GM21423 (cell line): ENCODE results near the gene RAD23B.
"Not testable (repeated sequence)": the region's sequence is repeated elsewhere in the genome, so short reads cannot be mapped to it uniquely, and the experiment has no call there.

ENCODE experiments used
- ATAC-seq: cut with Tn5 transposase; IDR thresholded peaks from one replicate; pipeline ENCODE4 v1.9.1; 2021; ENCODE audit warnings: mild to moderate bottlenecking, moderate library complexity; ENCODE audit not compliant: unreplicated experiment

Gene RAD23B

DNA sequence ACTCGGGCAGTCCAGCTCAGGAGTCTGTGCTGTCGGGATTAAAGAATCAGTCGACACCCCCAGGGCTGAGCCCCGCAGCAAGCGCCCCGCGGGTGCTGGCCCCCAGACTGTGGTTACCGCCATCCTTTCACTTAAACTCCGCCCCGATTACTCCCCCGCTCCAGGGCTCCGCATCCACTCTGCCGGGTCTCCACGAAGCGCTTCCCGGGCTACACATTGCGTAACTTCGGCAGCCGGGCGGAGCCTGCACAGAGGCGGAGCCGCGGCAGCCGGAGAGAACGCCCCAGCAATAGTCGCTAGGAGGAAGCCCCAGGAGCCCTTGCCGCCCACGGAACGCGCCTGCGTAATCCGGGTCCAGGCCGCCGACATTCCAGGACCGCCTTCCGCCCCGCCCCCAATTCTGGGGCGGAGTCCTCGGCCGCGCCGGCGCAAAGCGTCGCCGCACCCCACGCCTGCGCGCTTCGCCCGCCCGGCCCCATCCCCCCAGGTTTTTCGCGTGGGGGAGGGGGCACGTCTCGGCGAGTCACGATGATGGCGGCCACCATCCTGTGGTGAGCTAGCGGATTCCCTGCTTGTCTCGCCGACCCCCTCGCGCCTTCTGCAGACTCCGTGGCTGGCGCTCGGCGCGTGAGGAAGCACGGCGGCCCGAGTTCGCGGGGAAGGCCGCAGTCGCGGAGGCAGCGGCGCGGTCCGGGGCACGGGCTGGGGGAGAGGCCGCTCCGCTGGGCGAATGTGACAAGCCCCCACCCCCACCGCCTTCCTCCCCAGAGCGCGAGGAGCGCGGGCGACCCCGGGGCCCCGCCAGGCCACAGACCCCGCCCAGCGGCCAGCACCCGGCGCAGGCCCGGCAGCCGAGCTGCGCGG, at the start of gene RAD23B:
Gene RAD23B (plus strand): TSS at position 521 of the 864 bp plus-strand sequence. CDS start 351 bp downstream, outside the sequence.
- ATAC-seq, result peak; percentile 82

DNA sequence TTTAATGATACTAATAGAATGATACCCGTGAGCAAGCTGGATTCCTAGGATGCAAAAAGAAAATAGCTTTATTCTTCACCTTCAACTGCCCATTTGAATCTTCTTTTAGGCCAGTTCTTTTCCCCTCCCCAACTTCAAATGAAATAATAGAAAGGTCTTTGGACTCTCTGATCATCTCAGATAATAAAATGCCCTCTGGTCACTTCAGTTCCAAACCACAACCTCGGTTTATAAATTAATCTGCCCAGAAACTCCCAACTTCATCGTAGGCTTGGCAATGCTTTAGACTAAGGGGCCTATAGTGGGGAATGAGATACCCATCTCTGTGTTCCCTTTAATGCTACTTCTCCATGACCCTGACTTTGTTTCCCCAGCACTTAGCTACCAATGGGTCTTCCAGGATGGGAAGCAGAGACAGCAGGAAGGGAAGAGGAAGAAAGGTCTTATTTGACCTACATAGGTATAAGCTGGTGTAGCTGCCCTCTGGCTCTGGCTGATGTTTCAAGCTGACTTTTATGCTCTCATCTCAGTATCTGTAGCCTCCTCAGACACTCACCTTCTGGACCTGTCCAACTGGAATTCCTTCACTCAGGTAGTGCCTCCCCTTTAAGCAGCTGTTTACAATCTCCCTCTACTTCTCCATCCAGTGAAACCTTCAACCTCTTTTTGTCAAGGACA, 47.2 kb upstream of the RAD23B start:
- no peak for ATAC-seq

DNA sequence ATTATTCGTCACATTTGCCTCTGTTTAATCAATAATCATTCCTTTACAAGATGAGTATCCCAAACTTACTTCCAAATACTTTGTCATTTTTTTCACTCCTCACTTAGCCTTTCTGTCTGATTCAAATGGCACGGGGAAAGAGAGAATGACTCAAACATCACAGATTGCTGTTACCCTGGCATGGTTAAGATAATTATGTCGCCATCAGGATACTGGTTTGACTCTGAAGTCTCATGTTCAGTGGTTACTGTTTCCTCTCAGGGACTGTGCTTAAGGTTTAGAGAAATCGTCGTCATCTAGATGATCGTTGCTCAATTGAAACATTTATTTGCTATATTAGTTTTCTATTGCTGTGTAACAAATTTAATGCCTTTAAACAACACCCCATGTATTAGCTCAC, 45.2 kb upstream of the RAD23B start:
- ATAC-seq, result no peak

DNA sequence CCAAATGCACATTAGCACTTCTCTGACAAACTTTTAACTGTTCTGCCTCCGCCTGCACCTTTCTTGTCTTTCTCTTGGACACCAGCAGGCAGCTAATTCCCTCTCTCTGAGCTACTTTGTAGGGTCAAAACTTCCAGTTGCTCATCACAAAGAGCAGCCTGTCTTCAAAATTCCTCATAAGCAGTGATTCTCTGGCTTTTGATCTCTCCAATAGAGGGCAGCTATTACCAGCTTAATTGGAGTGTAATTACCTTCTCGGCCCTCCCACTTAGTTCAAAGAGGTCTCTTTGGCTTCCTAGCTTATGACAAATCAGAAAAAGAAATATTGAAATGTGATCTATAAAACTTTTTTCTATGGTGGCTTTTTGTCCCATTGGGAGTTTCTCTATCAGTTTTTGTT, 43.6 kb upstream of the RAD23B start:
- no peak for ATAC-seq

DNA sequence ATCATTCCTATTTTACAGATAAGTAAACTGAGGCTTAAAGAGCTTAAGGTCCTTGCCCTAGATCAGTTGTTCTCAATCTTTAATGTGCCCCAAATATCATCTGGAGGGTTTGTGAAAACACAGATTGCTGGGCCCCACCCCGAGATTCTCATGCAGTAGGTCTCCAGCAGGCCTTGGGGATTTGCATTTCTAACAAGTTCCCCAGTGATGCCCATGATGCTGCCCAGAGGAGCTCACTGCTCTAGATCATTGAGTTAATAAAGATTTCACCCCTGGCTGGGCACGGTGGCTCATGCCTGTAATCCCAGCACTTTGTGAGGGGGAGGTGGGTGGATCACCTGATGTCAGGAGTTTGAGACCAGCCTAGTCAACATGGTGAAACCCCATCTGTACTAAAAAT, 42.8 kb upstream of the RAD23B start:
- ATAC-seq, result no peak

DNA sequence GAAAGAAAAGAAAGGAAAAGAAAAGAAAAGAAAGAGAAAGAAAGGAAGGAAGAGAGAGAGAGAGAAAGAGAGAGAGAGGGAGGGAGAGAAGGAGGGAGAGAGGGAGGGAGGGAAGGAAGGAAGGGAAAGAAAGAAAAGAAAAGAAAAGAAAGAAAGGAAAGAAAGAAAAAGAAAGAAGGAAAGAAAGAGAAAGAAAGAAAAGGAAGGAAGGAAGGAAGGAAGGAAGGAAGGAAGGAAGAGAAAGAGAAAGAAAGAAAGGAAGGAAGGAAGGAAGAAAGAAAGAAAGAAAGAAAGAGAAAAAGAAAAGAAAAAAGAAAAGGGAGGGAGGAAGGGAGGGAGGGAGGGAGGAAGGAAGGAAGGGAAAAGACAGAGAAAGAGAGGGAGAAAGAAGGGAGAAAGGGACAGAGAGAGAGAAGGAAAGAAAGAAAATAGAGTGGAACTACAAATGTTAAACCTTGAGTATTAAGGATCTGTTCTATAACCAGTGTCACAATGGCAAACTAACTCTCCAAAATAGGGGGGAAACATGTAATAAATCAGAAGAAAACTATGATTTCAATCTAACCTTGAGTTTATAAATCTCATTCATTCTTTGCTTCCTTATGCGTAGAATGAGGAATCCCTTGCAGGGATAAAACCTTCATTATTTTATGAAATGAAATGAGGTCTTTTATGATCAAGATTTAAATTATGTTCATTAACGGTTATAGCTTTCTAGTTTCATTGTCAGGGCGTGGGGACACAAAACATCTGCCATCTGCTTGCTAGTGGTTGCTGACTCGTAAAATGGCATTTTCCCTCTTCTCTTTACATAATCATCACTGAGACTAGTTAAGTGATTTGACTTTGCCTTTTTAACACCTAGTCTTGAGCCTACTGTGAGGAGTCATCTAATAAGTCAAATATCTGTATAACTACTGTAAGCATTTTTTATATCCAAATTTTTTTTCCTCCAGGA, 40.7 kb upstream of the RAD23B start:
- ATAC-seq, result no peak

DNA sequence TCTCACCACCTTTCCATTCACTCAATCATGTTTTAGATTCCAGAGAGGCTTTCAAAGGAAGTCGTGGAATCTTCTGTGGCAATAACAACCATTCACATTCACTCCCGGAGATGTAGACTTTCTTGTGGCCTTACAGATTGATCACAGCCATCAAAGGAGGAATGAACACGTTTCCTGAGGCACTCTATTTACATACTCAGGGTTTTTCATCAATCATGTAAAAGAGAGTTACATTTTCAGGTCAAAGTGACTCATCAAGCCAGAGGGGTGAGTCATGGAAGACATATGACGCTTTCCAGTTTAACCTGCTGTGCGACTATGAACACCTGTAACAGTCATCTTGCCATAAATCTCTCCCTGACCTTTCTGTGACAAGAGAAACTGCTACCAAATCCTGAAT, 39.3 kb upstream of the RAD23B start:
- ATAC-seq, result peak; percentile 77

DNA sequence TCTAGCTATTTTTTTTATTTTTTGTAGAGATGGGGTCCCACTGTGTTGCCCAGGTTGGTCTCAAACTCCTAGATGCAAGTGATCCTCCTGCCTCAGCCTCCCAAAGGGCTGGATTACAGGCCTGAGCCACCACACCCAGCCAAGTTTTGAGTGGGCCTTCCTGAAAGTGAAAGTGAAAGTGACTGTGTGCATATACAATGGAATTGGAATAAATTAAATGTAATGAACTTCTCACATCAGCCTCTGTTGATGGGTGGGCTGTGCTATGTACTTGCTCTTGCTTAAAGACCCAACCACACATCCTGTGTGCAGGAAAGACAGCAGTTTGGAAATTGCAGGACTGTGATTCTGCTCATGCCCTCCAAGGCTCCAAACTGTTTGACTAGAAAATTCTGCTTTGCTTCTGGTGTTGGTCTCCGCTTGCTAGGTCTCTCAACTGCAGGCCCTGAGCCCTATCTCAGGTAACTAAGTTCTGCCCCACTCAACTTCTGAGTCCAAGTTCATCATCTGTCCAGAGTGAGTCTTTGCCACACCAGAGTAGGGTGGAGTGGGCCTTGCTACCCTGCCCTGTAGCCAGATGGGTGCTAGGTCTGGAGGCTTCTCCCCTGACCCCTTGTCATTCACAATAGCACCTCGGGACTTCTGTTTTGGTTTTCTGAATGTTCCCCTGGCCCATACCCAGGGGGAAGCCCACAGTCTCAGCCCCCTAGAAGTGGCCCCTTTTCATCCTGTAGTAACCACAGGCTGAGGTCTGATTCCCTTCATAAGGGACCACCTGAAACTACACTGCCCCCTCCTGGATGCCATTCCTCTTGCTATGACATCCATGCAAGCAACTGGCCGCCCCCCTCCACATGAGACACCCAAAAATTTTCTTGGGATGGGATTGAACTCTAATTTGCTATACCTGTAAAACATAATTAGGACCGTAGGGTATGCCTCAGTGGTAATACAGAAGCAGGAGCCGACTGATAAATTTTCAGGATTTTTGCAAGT, 36.5 kb upstream of the RAD23B start:
- no peak for ATAC-seq

DNA sequence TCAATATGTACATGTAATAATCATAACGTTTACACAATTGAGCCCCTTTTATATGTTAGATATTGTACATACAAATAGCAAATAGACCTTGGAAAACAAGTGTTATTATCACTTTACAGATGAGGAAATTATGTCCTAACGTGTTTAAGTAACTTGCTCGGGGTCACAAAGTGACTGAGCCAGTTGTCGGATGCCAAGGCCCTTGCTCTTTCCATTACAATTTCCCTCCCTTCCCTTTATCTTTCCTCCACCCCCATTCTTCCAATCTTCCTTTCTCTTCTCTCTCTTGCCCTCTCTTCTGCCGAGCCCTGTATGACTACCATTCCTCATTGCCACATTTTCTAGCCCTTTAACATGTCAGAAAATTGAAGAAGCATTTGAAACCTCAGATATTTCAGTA, 34.4 kb upstream of the RAD23B start:
- ATAC-seq, result no peak

DNA sequence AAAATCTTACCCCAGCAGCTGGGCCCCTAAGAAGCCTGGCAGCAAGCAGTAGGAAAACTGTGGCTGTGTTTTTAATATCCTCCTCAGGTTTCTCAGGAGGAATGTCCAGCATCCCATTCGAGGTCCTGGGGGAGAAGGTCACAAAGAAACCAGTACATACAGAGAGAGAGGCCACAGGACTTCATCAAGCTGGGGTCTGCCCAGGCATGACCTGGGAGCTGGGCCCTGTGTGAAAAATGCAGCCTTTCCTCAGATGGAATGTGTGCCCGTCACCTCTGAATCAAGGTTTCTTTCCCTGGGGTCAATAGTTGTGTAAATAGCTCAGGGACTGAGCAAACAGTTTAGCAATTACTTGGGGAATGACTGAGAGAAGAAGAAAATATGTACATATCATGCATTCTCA, 33.9 kb upstream of the RAD23B start:
- ATAC-seq, result no peak

DNA sequence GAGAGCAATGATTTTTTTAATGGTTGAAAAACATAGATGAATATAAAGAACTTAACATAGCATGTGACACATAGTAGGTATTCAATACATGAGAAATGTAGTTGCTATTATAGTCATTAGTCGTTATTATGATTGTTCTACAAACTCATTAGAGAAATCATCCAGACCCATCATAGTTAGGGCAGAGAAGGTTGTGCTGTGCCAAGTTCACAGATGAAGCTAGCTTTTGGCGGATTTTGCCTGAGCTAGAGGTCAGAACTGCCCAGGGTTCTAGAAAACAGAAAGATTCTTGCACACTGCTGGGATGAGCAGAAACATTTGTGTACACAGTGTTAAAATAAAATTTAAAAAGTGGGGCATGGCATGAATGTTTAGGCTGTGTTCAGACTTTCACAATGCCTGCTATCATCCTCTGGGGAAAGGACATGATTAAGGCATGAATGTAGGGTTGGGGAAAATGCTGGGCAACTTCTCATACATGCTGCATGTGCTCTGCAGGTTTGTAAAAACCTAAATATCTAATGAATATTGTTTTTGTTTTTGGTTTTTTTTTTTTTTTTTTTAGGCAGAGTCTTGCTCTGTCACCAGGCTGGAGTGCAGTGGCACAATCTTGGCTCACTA, 33.3 kb upstream of the RAD23B start:
- ATAC-seq, result no peak

DNA sequence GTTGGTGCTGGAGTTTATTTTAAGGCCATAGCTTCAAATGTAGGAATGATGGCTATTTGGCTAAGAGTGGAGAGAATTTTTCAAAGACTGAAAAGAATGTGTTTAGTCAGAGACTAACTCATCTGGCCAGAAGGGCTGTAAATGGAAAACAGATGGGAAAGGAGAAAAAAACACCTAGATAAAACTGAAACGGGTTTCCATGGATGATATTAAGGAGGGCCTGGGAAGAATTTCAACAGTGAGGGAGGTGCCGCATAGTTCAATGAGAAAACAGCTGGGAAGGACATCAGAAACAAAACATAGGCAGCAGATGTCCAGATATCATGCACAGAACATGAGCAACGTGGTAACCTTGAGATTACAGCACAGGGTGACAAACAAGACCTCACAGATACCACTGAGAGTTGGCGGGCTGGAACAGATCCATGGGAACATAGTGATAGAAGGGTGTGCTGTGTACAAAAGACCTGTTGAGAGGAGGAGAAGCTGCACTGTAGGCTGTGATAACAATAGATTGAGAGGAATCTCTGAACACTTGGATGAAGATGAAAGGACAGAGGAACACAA, 31.2 kb upstream of the RAD23B start:
- no peak for ATAC-seq

DNA sequence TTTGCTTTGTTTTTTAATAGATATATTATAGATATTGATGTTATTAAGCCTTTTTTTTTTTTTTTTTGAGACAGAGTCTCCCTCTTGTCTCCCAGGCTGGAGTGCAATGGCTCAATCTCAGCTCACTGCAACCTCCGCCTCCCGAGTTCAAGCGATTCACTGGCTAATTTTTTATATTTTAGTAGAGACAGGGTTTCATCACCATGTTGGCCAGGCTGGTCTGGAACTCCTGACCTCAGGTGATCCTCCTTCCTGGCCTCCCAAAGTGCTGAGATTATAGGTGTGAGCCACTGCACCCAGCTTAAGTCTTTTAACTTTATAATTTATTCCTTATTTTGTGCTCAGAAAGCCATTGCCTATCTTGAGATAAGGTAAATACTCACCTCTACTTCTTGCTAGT, 24.2 kb upstream of the RAD23B start:
- no peak for ATAC-seq

DNA sequence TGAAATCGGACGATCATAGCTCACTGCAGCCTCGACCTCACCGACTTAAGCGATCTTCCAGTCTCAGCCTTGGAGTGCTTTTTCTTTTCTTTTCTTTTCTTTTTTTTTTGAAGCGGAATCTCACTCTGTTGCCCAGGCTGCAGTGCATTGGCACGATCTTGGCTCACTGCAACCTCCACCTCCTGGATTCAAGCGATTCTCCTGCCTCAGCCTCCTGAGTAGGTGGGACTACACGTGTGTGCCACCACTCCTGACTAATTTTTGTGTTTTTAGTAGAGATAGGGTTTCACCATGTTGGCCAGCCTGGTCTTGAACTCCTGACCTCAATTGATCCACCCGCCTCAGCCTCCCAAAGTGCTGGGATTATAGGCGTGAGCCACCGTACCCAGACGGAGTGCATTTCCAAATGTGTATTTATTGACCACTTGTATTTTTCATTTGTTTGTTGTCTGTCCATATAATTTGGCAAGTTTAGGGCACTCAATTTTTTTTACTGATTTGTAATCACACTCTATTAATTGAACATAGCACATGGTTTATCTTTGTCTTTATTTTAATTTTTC, 23.2 kb upstream of the RAD23B start:
- ATAC-seq, result not testable (repeated sequence)

DNA sequence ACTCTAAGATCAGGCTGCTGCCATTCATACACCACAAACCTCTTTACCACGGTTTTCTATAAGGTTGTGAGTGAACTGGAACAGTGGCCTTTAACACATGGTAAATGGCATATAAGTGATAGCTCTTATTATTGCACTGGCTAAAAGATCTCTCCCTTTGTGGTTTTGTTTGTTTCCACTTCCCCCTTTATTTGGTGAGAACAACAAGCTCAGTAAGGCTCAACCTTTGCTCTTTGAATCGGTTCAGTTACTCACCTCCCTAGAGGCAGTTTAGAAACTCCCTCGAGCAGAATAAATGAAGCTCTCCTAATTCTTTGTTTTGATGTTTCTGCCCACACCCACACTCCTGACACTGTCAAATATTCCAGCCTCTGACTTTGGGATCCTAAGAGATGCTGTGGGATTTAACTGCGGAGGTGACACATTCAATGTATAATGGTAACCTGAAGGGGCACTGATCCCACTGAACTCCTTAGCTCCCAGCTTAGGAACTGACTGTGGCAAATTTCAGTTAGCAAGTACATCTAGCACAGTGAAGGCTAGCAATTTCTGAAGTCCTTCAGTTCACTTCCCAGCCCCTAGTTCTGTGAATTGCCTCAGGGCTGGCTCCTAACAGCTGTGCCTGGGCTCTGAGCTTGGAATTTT, 22.5 kb upstream of the RAD23B start:
- peak; percentile 100 for ATAC-seq

DNA sequence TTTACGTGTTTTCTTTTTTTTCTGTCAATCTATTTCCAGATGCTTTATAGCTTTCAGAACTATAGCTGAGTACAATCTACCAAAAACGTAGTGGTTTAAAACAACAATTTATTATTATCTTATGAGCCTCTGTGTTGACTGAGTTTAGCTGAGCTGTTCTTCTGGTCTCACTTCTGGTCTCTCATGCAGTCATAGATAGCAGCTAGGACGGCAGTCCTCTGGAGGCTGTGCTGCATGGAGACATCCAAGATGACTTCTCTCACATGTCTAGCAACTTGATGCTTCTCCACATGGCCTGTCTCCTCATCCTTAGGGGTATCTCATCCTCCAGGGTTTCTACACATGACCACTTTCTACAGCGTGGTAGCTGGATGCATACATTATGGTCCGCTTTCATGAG, 22.0 kb upstream of the RAD23B start:
- ATAC-seq, result no peak

DNA sequence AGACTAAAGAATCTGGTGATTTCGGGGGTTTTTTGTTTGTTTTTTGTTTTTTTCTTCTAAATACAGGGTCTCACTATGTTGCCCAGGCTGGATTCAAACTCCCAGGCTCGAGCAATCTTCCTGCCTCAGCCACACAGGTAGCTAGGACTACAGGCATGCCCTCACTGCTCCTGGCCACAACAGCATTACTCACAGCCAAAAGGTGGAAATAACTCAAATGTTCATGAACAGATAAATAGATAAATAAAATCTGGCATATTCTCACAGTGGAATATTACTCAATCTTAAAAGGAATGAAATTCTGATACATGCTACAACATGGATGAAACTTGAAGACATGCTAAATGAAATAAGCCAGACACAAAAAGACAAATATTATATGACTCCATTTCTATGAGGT, 19.8 kb upstream of the RAD23B start:
- no peak for ATAC-seq

DNA sequence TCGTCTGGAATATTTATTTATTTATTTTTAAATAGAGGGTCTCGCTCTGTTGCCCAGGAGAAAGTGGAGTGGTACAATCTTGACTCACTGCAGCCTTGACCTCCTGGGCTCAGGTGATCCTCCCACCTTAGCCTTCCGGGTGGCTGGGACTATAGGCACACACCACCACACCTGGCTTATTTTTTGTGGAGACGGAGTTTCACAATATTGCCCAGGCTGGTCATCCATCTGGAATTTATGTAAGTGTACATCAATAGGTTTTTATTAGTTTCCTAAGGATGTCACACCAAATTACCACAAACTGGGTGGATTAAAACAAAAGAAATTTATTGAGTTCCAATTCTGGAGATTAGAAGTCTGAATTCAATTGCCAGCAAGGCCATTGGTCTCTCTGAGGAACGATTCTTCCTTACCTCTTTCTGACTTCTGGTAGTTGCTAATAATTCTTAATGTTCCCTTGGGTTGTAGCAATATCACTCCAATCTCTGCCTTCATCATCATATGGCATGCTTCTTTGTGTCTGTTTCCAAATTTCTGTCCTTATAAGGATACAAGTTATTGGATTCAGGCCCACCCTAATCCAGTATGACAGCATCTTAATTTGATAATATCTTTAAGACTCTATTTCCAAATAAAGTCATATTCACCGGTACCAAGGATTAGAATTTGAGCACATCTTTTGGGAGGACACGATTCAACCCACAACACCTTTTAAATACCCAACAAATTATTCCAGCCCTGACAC, 16.3 kb upstream of the RAD23B start:
- ATAC-seq, result no peak
